ENCODE results near the gene MYOM1.

- TF ChIP-seq CTCF (conservative IDR thresholded peaks at IDR 0.05; ENCODE audit: low read depth, low read length) = peak; percentile 97
- no peak for TF ChIP-seq EZH2 (IDR thresholded peaks at IDR 0.05; ENCODE audit: borderline replicate concordance, low read depth, low read length, poor library complexity, severe bottlenecking)
Measured at GRCh38 chr18:3245853-3246634, 26.3 kb upstream of the MYOM1 start.
